Endothelial cell of hepatic sinusoid (primary cell): ENCODE data around the gene CABCOCO1.

Source experiments
- in situ Hi-C: cut with HindIII; loops from 2 replicates; pipeline ENCODE4 v1.10.0; 2017; ENCODE audit warnings: low sequenced_read_pairs

Gene CABCOCO1

DNA sequence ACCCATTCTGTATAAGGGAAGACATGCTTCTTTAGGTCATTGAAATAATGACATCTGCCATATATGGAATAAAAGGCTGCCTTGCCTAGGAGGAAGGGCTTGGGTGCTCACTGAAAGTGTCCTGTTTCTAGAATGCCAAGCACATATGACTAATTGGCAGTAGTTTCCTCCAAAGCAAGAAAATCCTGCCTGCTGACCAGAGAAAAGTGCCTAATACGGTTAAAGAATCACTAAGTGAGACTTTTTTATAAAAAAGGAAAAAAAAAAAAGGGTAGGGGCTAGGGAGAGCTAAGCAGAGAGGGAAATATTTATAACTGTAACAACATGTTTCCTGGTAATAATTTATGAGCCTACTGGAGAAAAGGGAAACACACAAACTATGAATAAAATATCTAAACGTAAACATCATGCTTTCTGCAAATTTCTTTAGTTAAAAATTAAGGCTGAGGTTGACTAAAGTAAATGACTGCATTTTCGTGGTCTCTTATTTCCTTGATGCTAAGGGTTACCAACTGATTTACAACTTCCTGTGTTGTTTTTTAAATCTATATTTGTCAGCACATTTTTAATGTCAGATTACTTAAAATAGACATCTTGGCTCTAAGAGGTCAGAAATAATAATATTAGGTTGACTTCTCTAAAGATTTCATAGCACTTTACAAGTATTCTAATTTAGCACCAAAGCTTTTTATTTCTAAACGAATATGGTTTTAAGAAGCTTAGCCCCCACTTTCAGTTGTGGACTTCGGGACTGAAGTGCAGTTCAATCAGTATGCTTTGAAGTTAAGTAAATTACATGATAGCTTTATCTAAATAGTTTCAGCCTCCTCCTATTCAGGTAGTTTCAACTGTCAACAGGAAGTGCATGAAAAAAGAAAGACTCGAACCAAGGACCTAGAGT lies 89.6 kb downstream of the CABCOCO1 start:
- in situ Hi-C loops: no loop called here

DNA sequence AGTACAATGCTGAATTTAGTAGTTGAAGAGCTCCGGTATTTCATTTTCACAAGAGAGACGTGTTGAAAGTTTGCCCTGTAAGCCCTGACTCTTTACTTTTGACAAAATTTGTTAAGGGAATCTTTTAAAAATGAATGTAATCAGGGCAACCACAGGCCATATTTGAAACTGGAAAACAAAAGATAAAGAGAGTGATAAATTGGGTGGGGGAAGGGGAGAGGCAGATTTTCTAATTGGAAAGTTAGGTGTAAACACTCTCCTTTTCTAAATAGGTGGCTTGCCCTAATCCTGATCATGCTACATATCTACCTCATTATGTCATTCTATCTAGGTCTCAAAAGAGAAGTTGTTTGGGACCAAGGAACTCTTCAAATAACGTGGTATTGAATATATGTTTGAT lies 90.7 kb downstream of the CABCOCO1 start:
- in situ Hi-C loops: no loop called here

DNA sequence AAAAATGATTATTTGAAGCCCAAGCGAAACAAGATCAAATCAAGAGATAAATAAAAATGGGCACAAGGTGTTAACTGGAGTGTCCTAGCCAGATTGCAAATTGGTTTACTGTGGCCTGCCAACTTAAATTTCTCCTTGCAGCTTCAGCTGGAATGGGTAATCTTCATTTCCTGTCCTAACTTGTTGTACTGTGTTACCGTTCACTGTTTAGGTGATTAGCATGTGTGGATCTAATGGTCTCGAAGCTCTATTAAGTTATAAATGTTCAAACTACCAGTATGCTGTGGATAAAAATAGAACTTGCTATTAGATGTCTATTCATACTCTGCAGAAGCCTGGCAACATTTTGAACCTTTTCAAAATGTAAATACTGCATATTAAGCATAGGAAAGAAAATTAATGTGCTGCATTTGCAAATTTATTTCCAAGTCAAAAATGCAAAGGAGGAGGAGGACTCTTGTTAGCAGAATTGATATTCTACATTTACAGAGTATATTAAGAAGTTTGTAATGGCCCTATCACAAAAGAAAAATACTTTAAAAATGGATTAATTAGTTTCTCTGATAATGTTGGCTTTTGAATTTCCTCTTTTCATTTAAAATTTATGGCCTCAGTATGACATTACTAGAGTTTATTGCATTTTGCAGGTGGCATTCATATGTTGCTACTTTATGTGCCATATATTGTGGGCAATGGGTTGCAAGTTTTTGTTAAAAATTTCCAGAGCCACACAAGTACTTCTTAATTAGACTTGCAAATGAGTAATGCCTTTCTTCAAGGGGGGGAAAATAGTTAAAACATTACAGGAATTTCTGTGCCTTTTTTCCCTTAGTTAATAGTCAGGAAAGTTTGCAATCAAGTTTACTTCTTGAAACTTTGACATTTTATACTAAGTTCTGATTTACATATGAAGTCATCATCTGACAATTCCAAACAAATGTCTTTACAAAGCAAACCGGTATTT lies 92.1 kb downstream of the CABCOCO1 start:
- in situ Hi-C loops: no loop called here

DNA sequence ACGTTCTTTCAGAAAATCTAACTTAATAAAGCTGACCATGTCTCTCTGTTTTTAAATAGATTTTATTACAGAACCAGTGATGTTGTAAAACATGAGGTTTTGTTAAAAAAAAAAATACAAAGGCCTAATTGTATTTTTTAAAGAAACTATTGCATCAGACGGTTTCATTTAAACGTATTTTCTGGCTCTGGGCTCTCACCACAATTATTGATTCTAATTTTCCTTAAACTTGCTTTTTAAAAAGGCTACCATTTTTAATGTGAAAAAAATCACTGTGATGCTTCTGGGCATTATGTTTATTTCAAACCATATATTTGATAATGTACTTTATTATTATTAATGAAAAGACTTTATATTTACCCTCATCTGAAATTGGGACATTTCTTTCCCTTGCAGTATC lies 94.3 kb downstream of the CABCOCO1 start:
- in situ Hi-C loops: no loop called here

DNA sequence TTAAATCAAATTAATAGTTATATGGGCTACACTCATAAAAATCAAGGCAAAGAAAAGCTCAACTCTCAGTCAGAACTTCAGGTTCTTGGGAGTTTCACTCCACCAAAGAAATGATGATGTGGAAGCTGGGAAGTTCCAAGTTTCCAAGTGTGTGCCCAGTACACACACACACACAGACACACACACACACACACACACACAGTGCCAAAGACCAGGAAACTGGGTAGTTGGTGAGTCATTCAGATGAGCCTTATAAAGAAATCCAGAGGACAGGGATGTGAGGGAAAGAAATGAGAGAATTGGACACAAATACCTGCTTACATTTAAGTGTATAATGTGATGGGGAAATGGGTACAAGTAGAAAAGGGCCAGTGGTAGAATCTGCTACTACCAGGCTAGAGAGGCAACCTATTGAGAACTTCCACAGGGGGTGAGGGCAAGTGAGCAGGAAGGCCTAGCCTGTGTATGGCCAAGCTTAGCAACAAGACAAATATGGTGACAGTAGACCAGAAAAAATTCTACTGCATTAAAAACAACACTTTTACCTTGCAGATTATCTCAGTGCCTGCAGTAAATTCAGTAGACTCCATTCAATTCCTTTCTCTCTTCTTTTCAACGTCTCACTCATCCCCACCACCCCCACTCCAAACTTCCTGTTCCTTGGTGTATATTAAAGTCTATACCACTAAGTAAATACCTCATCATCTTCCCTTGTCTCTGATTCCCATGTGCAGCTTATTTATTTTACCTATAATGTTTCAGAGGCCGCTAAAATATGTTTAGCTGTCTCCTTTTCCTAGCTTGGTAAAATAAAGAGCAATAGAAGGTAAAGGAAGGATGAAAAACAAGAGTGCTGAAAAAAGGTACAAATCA lies 95.0 kb downstream of the CABCOCO1 start:
- in situ Hi-C loops: no loop called here

DNA sequence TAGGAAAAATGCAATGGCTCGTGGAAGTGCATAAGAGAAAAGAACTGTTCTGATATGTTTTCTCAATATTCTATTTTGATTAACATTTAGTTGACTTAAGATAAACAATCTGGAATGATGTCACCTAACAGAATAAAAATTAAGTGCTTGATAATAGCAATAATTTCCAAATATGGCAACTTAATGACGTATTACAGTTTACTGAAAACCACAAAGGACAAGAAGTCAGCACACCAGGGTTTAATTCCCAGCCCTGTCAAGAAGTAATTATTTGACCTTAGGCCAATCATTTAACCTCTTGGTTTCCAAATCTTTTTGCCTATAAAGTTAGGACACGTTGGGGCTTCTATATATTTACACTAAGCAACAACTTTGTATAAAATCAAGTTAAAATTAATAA lies 95.7 kb downstream of the CABCOCO1 start:
- in situ Hi-C loops: no loop called here

DNA sequence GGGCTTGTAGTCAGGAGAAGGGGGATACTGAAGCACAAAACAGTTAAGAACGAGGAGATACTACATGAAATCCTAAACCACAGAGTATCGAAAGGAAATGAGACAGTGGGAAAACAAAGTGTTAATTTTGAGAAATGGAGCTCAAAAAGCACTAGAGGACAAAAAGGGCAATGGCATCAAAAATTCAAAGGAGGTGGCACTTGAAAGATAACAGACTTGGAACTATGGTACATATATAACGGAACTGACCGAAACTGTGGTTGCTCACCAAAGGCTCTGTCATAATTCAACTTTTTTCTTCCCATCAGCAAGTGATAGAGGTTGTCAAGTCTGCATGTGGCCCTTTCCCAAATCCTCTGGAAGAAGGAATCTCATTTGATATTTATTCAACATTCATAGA lies 97.0 kb downstream of the CABCOCO1 start:
- in situ Hi-C loops: no loop called here

DNA sequence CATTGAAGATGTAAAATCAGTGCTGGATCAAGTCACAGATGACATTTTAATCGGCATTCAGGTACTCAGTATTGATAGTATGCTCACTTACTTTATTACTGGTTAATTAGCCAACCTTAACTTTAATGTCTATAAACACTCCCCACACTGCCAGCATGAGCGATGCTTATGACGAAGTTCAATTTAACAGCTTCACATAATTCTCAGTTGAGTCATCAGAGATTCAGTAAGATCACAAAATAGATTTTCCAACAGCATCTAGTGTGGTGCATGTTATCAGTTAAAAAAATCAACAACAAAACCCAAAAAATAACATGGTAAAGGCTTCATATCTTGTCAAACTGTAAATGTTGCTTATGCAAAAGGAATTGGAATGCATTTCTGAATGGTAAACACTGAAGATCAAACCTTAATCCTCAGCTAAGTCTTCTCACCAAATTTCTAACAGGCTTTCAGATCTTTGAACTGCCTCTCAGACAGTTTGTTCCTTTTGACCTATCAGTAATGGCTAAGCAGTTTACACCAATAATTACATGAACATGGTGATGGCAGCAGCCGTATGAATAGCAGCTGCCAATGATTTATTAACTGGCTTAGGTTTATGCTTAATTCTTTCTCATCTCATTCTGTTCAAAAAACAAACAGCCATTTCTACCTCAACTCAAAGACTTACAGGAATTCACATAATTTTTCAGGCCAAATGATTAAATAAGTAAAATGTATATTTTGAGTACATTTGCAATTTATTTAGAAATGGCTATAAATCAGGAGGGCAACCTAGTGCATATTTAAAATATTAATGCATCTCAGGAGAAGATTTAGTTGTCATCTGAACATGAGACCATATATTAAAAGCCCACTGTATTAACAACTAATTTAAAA lies 98.5 kb downstream of the CABCOCO1 start:
- in situ Hi-C loops: no loop called here

DNA sequence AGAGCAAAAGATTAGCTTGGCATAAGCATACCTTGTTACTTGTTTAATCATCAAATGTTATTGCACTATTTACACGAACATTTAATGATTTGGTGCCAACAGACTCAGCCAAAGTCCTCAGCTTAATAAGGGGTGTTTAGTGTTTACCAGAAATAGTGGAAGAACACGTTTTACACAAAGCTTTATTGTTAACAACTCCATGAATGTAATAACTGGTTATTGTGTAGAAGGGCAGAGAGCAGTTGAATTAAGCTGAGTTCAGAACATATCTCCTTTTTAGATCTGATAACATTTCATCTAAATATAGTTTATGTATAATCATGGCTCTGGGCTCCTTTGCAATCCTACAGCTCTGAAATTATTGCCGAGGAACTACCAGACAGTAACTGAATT lies 99.1 kb downstream of the CABCOCO1 start:
- in situ Hi-C loops: no loop called here

DNA sequence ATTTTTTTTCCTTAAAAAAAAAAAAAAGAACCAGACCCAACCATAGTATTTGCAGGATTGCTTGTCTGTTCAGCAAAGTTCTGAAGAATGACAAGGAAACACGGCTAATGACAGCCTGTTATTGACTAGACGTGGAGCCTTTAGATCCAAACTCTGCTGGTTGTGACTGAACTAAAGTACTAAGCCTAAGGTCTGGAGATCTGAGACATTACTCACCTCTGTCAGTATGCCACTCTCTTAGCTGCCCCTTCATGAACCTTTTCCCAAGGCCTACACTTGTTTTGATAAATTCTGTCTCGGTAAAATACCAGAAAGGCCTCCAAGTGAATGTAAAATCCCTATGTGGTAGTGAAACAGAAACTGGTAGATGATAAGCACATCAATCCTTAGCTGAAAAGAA lies 101.0 kb downstream of the CABCOCO1 start:
- in situ Hi-C loops: no loop called here

DNA sequence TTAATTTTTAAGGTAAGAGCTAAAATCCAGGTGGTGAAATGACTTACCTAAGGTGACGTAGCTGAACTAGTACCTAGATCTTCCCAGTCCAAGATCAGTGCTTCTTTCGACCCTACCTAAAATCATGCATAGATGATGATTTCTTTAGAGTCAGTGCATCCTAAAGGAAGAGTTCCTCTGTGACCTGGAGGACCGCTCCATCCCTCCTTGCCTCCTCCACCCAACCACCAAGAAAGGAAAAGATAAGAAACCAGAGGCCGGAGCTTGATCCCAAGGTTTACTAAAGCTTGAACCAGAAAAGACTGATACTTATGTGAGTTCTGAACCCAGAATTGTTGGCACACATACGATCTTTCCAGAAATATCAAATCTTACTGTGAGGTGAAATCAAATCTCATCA lies 101.8 kb downstream of the CABCOCO1 start:
- in situ Hi-C loops: no loop called here

DNA sequence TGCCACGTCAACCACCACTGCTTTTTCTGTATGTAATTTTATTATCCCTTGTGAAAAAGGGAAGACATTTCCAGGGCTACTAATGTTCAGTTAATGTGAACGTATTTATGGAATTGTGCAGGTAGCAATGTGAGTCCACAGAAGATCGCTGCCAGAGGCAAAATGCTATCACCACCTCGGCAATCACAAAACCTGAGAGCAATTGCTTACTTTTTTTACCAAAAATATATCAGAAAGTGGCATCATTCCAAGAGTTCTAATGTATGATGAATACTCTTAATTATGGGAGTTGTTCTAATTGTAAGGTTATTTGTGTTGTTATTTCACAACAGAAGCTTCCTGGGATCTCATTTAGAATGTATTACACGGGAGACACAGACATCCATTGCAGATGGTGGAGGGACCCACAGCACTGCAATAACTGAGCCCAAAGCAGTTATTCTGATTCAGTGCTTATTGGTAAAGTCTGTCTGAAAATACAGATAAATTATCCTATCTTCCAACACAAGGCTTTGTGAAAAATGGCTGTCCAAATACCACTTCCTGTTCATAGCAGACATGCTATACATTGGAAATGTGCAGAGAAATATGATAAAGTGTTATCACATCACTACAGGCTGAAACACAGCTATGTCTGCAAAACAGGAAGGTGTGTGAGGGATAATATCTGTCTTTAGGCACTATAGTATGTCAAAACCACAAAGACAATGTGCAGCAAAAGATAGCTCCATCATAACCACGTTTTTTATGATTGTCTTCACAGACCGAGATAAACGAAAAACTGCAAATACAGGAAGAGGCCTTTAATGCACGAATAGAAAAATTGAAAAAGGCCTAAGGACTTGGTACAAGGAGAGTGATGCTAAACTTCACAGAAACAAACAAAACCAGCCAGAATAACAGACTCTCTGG lies 102.7 kb downstream of the CABCOCO1 start:
- in situ Hi-C loops: no loop called here

DNA sequence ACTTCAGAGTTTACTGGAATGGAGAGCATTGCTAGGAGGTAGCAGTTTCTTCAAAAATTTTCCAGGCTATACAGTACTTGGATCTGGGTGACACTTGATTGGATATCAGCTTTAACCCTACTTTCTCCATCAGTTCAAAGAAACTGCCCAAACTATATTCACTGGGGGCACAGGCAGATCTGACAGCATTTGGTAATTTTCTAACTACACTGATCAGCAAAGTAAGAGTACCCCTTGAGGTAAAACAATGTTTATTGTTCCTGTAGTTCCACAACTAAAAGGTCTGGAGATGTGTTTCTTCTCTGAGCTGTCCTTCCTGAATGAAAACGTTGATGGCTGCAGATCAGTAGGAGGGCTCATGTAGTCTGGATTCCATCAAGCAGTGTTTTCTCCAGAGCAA lies 104.2 kb downstream of the CABCOCO1 start:
- in situ Hi-C loops: no loop called here

DNA sequence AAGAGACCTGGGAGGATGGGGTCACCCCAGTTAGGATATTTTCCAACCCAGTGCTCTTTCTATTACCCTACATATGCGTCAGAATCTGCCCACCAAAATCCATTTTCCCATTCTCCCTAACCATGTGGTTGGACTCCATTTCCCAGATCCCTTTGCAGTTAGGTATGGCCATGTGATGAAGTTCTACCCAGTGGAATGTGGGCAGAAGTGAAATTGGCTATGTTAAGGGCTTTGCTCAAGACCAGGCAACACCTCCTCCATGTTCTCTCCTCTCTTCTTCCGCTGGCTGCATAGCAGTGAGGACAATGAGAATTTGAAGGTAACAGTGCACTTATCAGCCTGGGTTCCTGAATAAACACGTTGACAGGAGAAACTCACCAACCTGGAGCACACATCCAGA lies 111.3 kb downstream of the CABCOCO1 start:
- in situ Hi-C loops: no loop called here

DNA sequence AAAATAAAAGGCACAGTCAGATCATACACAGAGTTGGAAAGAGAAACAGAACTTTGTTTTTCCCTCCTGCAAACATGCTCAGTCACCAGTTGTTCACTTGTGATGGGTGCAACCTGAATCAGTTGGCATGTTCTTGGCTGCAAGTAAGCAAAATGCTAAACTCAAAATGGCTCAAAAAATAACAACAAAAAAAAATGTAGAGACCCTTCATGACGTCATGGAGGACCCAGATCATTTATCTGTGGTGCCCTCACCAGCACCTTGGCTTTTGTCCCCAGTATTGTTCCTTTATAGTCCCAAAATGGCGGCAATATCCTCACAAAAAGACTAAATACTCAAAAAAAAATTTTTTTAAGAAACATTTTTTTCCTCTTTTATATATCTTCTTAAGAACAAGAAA lies 112.4 kb downstream of the CABCOCO1 start:
- in situ Hi-C loops: no loop called here

DNA sequence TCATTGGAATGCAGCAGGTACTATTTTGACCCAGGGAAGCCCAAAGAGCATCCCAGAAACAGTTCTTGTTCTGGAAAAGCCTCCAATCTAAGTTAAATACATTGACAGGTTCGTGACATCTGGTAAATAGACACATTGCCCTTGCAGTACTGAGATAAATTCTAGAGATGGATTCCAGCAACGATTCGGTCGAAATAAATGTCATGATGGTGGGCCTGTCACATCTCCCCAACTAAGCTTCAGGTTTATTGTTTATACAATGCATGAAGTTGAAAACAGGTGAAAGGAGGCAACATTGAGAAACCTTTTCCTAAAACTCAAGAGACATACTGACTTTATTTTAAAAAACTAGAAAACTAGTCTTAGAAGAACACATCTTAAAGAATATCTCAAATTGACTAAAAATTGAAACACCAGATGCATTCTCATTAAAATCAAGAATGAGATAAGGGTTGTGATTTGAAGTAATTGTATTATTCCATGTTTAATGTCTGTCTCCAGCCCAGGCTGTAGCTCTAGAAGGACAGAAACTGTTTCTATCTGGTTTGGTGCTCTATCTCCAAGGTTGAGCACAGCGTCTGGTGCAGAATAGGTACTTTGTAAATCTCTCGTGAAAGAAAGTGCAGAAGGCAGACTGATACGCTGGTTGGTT lies 114.0 kb downstream of the CABCOCO1 start:
- in situ Hi-C loops: no loop called here

DNA sequence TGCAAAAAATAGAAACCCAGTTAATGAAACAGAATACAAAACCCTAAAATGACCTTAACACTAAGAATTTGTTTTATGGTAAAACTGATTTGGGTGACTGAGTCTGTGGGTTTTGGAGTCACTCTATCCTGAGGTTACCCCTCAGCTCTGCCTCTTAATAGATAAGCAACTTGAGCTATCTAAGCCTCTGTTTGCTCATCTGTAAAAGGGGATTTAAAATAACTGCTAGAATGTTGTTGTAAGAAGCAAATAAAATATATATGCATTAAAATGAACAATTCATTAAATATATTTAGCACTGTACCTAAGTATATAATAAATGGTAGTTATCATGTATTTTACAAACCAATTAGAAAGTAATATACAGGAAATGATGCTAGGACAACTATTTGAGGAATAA lies 115.4 kb downstream of the CABCOCO1 start:
- in situ Hi-C loops: no loop called here

DNA sequence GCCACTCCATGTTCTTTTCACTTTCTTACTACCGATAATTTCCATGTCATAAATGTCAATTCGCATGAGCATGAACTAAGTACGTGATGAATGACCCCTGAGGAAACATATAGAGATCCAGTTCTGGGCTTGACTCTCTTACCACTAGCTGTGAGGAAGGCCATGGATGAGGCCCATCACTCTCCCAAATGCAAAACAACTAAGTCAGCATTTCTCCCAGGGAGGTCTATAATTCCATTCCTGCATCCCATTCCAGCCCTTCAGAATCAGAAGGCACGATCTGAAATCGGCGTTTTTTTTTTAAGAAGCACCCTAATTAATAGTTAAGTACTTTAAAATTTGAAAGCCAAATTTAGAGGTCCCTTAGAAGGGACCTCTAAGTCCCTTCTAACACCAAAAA lies 116.5 kb downstream of the CABCOCO1 start:
- in situ Hi-C loops: no loop called here
